ENCODE measurements around the gene UBE2D2.

UBE2D2 gene

GRCh38 chr5:139654871-139655491 is 93.8 kb downstream of the UBE2D2 start:
- no peak overlapping the region for H3K4me3 ChIP-seq (ENCODE audit: control insufficient read depth, low read depth, low read length)
- no peak for TF ChIP-seq CTCF (conservative IDR thresholded peaks at IDR 0.05; ENCODE audit: control insufficient read depth, insufficient read depth, low read depth, low read length)
- no peak for DNase-seq (ENCODE audit: low read depth)

- TF ChIP-seq CTCF (conservative IDR thresholded peaks at IDR 0.05; ENCODE audit: control insufficient read depth, insufficient read depth, low read depth, low read length): no peak
- no peak overlapping the region for H3K4me3 ChIP-seq (ENCODE audit: control insufficient read depth, low read depth, low read length)
- DNase-seq (ENCODE audit: low read depth): peak; percentile 29
Observed at GRCh38 chr5:139655727-139656271, 94.7 kb downstream of the UBE2D2 start.

- no peak overlapping the region for H3K4me3 ChIP-seq (ENCODE audit: control insufficient read depth, low read depth, low read length)
- DNase-seq (ENCODE audit: low read depth): peak; percentile 64
- no peak for TF ChIP-seq CTCF (conservative IDR thresholded peaks at IDR 0.05; ENCODE audit: control insufficient read depth, insufficient read depth, low read depth, low read length)
Observed at GRCh38 chr5:139657363-139658321, 96.5 kb downstream of the UBE2D2 start.

- TF ChIP-seq CTCF (conservative IDR thresholded peaks at IDR 0.05; ENCODE audit: control insufficient read depth, insufficient read depth, low read depth, low read length): peak; percentile 14
- H3K4me3 ChIP-seq (ENCODE audit: control insufficient read depth, low read depth, low read length): no peak overlapping the region
- DNase-seq (ENCODE audit: low read depth): peak; percentile 75
Observed at GRCh38 chr5:139658501-139658927, 97.4 kb downstream of the UBE2D2 start.

- H3K4me3 ChIP-seq (ENCODE audit: control insufficient read depth, low read depth, low read length): peak overlapping the region; percentile 22
- peak; percentile 87 for DNase-seq (ENCODE audit: low read depth)
- no peak for TF ChIP-seq CTCF (conservative IDR thresholded peaks at IDR 0.05; ENCODE audit: control insufficient read depth, insufficient read depth, low read depth, low read length)
Observed at GRCh38 chr5:139658928-139659667, 98.0 kb downstream of the UBE2D2 start.

GRCh38 chr5:139659695-139660101 is 98.6 kb downstream of the UBE2D2 start:
- DNase-seq (ENCODE audit: low read depth): no peak
- no peak for TF ChIP-seq CTCF (conservative IDR thresholded peaks at IDR 0.05; ENCODE audit: control insufficient read depth, insufficient read depth, low read depth, low read length)
- peak overlapping the region; percentile 22 for H3K4me3 ChIP-seq (ENCODE audit: control insufficient read depth, low read depth, low read length)

Measured in fibroblast of mammary gland (primary cell).